Midbrain (tissue), 1 donor: ENCODE results near the gene MKNK1.

Experiments used
- DNase-seq: peaks from one replicate; lab custom pipeline; 2025; lab: John Stamatoyannopoulos, UW

Gene MKNK1

GRCh38 chr1:46522184-46522968, 81.7 kb downstream of the MKNK1 start:
- DNase-seq: peak; percentile 53

- no peak for DNase-seq
These were observed 82.7 kb downstream of the MKNK1 start for GRCh38 chr1:46521414-46521813.

DNA sequence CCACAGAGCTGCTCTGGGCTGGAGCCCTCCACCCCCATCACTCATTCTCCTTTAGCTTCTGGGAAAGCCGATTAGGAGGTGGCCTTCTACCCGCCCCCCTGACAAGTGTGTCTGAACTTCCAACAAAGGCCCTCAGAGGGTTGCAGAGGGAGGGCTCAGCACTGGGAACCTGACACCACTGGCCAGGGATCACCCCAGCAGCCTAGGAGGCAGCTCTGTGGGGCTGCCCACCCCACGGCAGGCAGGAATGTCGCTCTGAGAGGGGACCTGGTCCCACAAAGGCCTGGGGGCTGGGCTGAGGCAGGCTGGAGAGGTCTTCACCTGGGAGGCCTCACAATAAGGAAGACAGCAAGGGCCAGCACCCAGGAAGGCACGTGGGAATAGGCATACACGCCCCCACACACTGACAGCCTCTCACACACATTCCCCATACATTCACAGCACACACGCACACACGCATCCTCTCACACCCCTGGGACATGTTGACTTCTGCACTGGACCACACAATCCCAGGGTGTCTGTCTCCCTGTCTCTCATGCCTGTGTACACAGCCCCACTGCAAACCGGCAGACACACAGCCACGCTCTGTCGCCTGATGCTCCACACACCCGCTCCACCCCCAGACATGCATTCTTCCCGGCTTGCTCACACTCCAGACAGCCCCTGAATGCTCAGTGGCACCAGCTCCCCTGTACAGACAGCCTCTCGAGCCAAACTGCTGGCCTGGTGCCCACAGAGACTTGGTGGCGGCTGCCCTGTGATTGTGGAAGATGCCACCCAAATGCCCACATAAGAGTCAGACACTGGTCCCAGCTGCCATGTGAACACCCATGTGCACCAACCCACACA, 83.8 kb downstream of the MKNK1 start:
- DNase-seq: no peak

GRCh38 chr1:46519209-46519608, 84.9 kb downstream of the MKNK1 start:
- no peak for DNase-seq

GRCh38 chr1:46517932-46518498, 86.1 kb downstream of the MKNK1 start:
- no peak for DNase-seq

- no peak for DNase-seq
These were observed 87.0 kb downstream of the MKNK1 start for GRCh38 chr1:46517010-46517600.

DNA sequence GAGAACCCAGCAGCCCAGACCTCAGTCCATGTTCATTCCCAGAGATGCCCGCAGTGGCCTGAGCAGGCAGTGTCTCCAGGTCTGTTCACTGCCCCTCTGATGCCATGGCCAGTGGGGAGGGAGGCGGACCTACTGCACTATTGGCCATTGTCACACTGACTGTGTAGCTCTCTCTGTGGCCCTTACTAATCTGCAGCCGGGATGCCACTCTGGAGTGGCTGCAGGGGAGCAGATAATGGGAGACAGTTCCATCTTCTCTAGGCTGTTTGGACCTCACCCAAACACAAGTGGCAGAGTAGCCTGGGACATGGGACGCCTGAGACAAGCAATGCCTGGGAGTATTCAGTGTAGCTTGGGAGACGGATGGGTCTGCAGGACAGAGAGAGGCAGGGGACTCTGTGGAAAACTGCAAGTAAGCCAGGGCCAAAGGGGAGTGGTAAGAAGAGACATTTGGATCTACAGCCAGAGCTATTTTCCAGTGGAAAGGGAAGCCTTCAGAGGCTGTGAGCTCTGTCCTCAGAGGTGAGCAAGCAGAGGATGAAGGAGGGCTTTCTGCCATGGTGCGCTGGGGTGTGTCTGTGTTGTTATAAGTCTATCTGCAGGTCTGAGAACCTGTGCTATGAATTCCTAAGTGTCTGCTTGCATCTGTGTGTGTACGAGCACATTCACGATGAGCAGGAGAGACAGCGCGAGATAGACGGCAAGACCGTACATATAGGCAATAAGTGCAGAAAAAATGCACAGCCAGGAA, 87.7 kb downstream of the MKNK1 start:
- no peak for DNase-seq

DNA sequence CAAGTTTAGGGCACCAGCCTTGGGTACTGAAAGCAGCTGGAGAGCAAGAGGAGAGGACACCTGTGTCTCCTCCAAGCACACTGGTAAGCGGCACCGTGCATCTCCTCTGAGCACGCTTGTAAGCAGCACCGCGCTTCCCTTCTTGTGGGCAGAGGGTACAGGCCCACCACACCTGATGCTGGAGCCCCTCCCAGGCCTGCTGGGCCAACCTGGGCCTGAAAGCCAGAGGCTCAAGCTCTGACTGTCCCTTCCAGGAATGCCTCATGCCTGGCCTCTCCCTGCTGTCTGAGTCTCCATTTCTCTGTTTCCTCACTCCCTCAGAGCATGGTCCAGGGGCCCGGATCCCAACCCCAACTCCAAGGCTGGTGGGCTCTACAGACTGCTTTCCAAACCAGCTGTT, 88.5 kb downstream of the MKNK1 start:
- DNase-seq: no peak

GRCh38 chr1:46513536-46513935, 90.5 kb downstream of the MKNK1 start:
- no peak for DNase-seq

- no peak for DNase-seq
These were observed 91.3 kb downstream of the MKNK1 start for GRCh38 chr1:46512792-46513190.

- no peak for DNase-seq
These were observed 91.8 kb downstream of the MKNK1 start for GRCh38 chr1:46512135-46512791.

DNA sequence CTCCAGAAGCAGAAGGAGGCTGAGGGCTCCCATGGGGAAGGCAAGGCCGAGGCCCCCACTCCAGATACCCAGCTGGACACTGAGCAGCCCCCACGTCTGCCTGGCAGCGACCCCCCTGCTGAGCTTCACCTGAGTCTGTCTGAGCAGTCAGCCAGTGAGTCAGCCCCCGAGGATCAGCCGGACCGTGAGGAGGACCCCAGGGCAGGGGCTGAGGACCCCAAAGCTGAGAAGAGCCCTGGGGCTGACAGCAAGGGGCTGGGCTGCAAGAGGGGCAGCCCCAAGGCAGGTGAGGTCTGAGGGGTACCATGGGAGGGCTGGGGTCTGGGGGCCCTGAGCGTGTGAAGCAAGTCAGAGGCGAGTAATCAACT, 93.1 kb downstream of the MKNK1 start:
- DNase-seq: no peak

- DNase-seq: no peak
These were observed 93.6 kb downstream of the MKNK1 start for GRCh38 chr1:46510341-46510997.

- DNase-seq: no peak
These were observed 95.3 kb downstream of the MKNK1 start for GRCh38 chr1:46508757-46509156.
